Sigmoid colon (tissue), 7 donors: Measurements from ENCODE around the gene FRAS1. TPM values are rescaled to one million over a fixed set of nuclear protein-coding genes. Genes with fewer than 3 reads are reported as not detected.

Experiments used
- DNase-seq: peaks from one replicate; pipeline ENCODE4 v3.0.0-alpha.2; 2019
- H3K27ac ChIP-seq, 4 donors: fragments of 200-600 bp; sonication (generic); one replicate each; pipeline ENCODE4 v1.5.1; 2016 to 2019; ENCODE audit warnings: mild to moderate bottlenecking in 1 of 4
- H3K27me3 ChIP-seq, 3 donors: fragments of 200-600 bp; sonication (generic); one replicate each; pipeline ENCODE4 v1.5.1; 2019; ENCODE audit warnings: mild to moderate bottlenecking in 1 of 3
- H3K36me3 ChIP-seq, 4 donors: fragments of 200-600 bp; sonication (generic); one replicate each; pipeline ENCODE4 v1.5.1; 2016 to 2019
- H3K4me1 ChIP-seq, 4 donors: fragments of 200-600 bp; sonication (generic); one replicate each; pipeline ENCODE4 v1.5.1; 2017 to 2019
- H3K4me3 ChIP-seq, 4 donors: fragments of 200-600 bp; sonication (generic); one replicate each; pipeline ENCODE4 v1.5.1; 2017 to 2019; ENCODE audit warnings: mild to moderate bottlenecking in 2 of 4, moderate library complexity in 1 of 4
- H3K9me3 ChIP-seq, 4 donors: fragments of 200-600 bp in 3 of 4; sonication (generic) in 3 of 4; one replicate each; pipeline versions ENCODE4 v1.5.1 to v1.6.1; 2013 to 2019
- EP300 ChIP-seq, 4 donors: sonication (generic); formaldehyde crosslinking; IDR thresholded peaks; one replicate each; pipeline ENCODE4 v1.6.1; 2017; ENCODE audit warnings: antibody characterized with exemption in 4 of 4
- POLR2A ChIP-seq, 2 donors: fragments of 450-650 bp; IDR thresholded peaks; one replicate each; pipeline ENCODE4 v1.6.1; 2016; ENCODE audit warnings: antibody characterized with exemption in 2 of 2, mild to moderate bottlenecking in 2 of 2, moderate library complexity in 2 of 2
- POLR2AphosphoS5 ChIP-seq, 4 donors: sonication (generic); formaldehyde crosslinking; IDR thresholded peaks; one replicate each; pipeline ENCODE4 v1.6.1; 2017; ENCODE audit warnings: antibody characterized with exemption in 4 of 4
- WGBS, 2 donors: extraction: QIAGEN DNeasy Blood & Tissue Kit; methylation state at CpG; one replicate each; pipeline ENCODE4 v1.1.7; 2013; 5-methylcytosine and 5-hydroxymethylcytosine counted together
- intact Hi-C: fragments of 100-400 bp; cut with DNase I; formaldehyde crosslinking; loops from one replicate; pipeline ENCODE4 v1.15.1; 2023
- polyA plus RNA-seq, 3 donors: library from polyadenylated mRNA; stranded (reverse); fragments of 200-250 nt; gene quantifications; one replicate each; pipeline ENCODE4 v1.2.3, GENCODE V29; 2013
- total RNA-seq, 4 donors: library from RNA; depleted of rRNA; stranded (reverse); fragments of >200 nt; gene quantifications; one replicate each; pipeline ENCODE4 v1.1.0, GENCODE V29; 2016
- TF ChIP-seq, protein P1 (sequence below), 4 experiments: fragments of 450-650 bp in 3 of 4; fragments of 200-600 bp in 1 of 4; IDR thresholded peaks; one replicate each; pipeline ENCODE4 v1.5.1; 2016 to 2019; ENCODE audit warnings: antibody characterized with exemption in 4 of 4, mild to moderate bottlenecking in 3 of 4, moderate library complexity in 2 of 4
- donor health status: healthy with polysubstance abuse.
- donor health status: Bipolar disorder and iron deficiency.
- donor health status: healthy.

FRAS1 gene
- total and polyA plus RNA-seq, 7 donors = under 0.01 to 22.4 (median 7.4) TPM; not detected in 1

DNA sequence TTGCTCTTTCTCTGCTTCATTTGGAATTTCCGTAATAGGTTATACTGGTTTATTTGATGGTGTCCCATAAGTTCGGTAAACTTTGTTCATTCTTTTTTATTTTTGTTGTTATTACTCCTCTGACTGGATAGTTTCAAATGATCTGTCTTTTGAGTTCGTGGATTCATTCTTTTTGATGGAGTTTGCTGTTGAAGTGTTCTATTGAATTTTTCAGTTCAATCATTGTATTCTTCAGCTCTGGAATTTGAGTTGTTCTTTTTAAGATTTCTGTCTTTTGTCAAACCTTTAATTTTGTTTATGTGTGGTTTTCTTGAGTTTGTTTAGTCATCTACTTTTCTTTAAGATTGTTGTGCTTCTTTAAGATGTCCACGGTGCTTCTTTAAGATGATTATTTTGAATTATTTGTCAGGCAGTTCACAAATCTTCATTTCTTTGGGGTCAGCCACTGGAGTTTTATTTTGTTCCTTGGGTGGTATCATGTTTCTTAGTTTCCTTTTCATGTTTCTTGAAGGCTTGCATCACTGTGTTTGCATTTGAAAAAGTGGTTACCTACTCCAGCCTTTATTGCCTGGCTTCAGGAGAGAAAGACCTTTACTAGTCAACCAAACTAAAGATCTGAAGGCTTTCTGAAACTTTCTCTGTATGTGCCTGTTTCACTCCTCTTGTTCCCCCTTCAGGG lies 339.6 kb downstream of the FRAS1 start:
- no peaks in the 10 kb centered on the region for H3K27me3 ChIP-seq
- no peak overlapping the region for H3K4me3 ChIP-seq
- TF ChIP-seq EP300 (IDR thresholded peaks at IDR 0.05) (no peak), POLR2AphosphoS5 (IDR thresholded peaks at IDR 0.05) (no peak), POLR2A (IDR thresholded peaks at IDR 0.05) (no peak)
- TF ChIP-seq, protein P1, sequence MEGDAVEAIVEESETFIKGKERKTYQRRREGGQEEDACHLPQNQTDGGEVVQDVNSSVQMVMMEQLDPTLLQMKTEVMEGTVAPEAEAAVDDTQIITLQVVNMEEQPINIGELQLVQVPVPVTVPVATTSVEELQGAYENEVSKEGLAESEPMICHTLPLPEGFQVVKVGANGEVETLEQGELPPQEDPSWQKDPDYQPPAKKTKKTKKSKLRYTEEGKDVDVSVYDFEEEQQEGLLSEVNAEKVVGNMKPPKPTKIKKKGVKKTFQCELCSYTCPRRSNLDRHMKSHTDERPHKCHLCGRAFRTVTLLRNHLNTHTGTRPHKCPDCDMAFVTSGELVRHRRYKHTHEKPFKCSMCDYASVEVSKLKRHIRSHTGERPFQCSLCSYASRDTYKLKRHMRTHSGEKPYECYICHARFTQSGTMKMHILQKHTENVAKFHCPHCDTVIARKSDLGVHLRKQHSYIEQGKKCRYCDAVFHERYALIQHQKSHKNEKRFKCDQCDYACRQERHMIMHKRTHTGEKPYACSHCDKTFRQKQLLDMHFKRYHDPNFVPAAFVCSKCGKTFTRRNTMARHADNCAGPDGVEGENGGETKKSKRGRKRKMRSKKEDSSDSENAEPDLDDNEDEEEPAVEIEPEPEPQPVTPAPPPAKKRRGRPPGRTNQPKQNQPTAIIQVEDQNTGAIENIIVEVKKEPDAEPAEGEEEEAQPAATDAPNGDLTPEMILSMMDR (IDR thresholded peaks at IDR 0.05) = no peak
- 90 to 92% methylated on average over 4 of the region's 4 CpGs for WGBS, 2 donors
- H3K27ac ChIP-seq = no peak overlapping the region
- no peak for DNase-seq
- no peaks in the 10 kb centered on the region for H3K36me3 ChIP-seq
- peaks cover 0 to 5% (median 2%) of the 10 kb centered on the region in 4 donors for H3K9me3 ChIP-seq
- intact Hi-C loops = no loop called here
- no peaks in the 10 kb centered on the region for H3K4me1 ChIP-seq

DNA sequence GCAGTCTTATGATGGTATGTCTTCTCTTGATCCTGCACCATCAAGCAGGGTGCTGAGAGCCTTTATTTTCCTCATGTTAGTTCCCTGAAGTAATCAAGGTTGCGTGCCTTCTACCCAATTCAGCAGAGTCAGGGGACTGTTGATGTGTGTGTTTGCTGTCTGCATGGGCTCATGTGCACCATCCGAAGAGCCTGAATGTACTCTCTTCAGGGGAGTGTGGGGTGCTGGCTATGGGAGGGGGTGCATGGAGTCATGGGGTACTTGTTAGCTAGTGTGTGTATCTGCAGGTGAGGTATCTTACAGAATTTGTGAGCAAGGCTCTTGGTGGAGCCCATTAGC lies 340.1 kb downstream of the FRAS1 start:
- H3K9me3 ChIP-seq = peaks cover 0 to 5% (median 2%) of the 10 kb centered on the region in 4 donors
- H3K4me3 ChIP-seq = no peak overlapping the region
- 94 to 96% methylated on average over 2 of the region's 2 CpGs for WGBS, 2 donors
- H3K27me3 ChIP-seq = no peaks in the 10 kb centered on the region
- H3K27ac ChIP-seq = no peak overlapping the region
- no peaks in the 10 kb centered on the region for H3K4me1 ChIP-seq
- TF ChIP-seq EP300 (IDR thresholded peaks at IDR 0.05) (no peak), POLR2A (IDR thresholded peaks at IDR 0.05) (no peak), POLR2AphosphoS5 (IDR thresholded peaks at IDR 0.05) (no peak)
- TF ChIP-seq, protein P1 (IDR thresholded peaks at IDR 0.05) = no peak
- H3K36me3 ChIP-seq = no peaks in the 10 kb centered on the region
- intact Hi-C loops = no loop called here
- DNase-seq = no peak

DNA sequence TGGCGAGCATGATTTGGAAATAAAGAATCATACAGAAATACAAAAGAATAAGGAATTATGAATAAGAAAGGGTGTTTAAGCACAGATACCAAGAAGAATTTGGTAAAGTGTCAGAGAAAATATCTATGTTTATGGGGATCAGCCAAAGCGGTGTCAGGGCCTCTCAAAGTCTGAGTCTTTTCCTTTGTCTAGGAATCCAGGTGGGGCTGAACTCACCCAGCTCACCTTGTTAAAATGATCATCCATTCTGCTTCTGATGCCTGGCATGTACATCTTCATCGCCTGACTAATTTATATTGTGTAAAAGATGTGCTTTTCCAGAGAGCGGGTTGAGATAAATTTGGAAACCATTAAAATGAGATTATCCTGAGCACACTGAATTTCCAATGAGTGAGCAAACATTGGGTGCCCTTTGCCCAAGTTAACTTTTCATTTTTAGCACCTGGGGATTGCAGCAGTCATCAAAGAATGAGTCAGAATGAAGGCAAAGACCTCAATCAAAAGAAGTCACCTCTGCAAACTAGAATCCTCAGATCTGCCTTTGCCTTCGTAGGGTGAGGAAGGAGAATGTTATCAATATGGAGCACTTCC lies 352.6 kb downstream of the FRAS1 start:
- intact Hi-C loops = no loop called here
- WGBS, 2 donors = 47 to 85% methylated on average over 5 of the region's 5 CpGs
- TF ChIP-seq POLR2AphosphoS5 (IDR thresholded peaks at IDR 0.05) (no peak), POLR2A (IDR thresholded peaks at IDR 0.05) (no peak), EP300 (IDR thresholded peaks at IDR 0.05) (no peak)
- TF ChIP-seq, protein P1 (IDR thresholded peaks at IDR 0.05) = no peak

DNA sequence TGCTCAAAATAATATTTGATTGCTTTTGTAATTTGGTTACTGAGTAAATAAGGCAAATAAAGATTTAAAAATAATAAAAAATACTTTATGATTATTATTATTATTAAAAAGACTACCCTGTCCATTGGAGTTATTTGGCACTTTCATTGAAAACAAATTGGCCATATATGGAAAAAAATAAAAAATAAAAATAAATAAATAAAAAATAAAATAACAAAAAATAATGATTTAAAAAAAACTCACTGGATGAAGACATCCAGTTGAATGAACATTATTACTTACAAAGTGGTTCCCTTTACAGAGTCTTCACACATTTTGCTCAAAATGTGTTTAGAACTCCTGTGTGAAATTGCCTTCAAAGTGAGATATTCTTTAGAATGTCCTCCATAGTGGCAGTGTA lies 353.1 kb downstream of the FRAS1 start:
- Histone ChIP-seq H3K9me3 (no peaks in the 10 kb centered on the region), H3K36me3 (peaks cover 0 to 4% (median 0%) of the 10 kb centered on the region in 4 donors), H3K27ac (no peak overlapping the region), H3K27me3 (no peaks in the 10 kb centered on the region), H3K4me1 (peaks cover 0 to 5% (median 0%) of the 10 kb centered on the region in 4 donors), H3K4me3 (no peak overlapping the region)
- intact Hi-C loops = no loop called here
- TF ChIP-seq EP300 (IDR thresholded peaks at IDR 0.05) = no peak
- TF ChIP-seq POLR2AphosphoS5 (IDR thresholded peaks at IDR 0.05) = no peak
- TF ChIP-seq POLR2A (IDR thresholded peaks at IDR 0.05) = no peak
- TF ChIP-seq, protein P1 (IDR thresholded peaks at IDR 0.05) = no peak
- no peak for DNase-seq

More for the DNA sequence above, 352.6 kb downstream of the FRAS1 start:
- Histone ChIP-seq H3K4me1 (peaks cover 0 to 5% (median 0%) of the 10 kb centered on the region in 4 donors), H3K27me3 (no peaks in the 10 kb centered on the region), H3K4me3 (no peak overlapping the region), H3K27ac (no peak overlapping the region), H3K36me3 (peaks cover 0 to 4% (median 0%) of the 10 kb centered on the region in 4 donors), H3K9me3 (no peaks in the 10 kb centered on the region)
- DNase-seq = no peak
